Measurements from ENCODE around the gene C10orf67.

C10orf67 gene

GRCh38 chr10:23270531-23270930, 74.1 kb downstream of the C10orf67 start:
- no peak for TF ChIP-seq CTCF (IDR thresholded peaks at IDR 0.05; ENCODE audit: low read depth, low read length)
- no peaks in the 10 kb centered on the region for H3K36me3 ChIP-seq (replicated peaks; ENCODE audit: low read depth, low read length)
- H3K9ac ChIP-seq (ENCODE audit: low read length) = no peak overlapping the region
- H3K4me1 ChIP-seq (ENCODE audit: low read length) = no peaks in the 10 kb centered on the region
- no peak overlapping the region for H3K4me3 ChIP-seq (ENCODE audit: low read length)
- H4K20me1 ChIP-seq (ENCODE audit: insufficient read depth, low read length) = no peaks in the 10 kb centered on the region
- H3K9me3 ChIP-seq (ENCODE audit: insufficient read depth, low read length) = no peaks in the 10 kb centered on the region
- no peak overlapping the region for H3K27ac ChIP-seq (ENCODE audit: low read length)
- H3K4me2 ChIP-seq (ENCODE audit: low read length) = no peak overlapping the region
- H3K27me3 ChIP-seq (ENCODE audit: low read depth, low read length) = no peaks in the 10 kb centered on the region
- H2AFZ ChIP-seq (ENCODE audit: low read depth, low read length) = no peak overlapping the region
- no peaks in the 10 kb centered on the region for H3K79me2 ChIP-seq (ENCODE audit: low read length)

DNA sequence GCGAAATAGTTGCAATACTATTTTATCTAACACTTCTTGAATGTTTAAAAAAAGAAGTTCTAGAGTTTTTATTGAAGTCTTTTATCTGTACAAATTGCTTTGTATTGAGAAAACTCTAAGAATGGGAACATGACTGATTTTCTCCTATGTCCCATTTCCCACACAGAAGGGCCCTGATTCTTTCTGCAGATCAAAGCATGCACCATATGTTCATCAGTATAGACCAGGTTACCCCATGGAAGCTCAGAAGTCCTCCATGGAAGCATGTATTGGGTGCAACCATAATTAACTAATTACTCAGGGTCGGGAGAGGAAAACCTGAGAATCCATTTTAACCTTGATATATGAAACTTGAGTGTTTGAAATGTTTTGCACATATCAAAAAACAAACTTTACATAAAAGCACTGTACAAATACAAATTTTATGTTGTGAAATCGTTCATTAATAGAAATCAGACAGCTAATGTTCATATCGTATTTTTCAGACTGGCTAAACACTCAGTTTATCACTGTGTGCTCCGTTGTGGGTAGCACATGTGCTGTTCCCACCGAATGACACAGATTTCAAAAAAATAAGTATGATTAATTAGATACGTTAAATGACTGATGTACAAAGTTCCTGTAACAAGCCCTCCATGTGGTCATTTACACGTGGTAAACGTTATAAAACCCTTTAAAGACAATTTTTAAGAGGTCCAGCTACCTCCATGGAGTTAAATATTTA, 81.0 kb downstream of the C10orf67 start:
- TF ChIP-seq EZH2phosphoT487 (IDR thresholded peaks at IDR 0.05; ENCODE audit: low read depth) = no peak
- TF ChIP-seq CTCF (IDR thresholded peaks at IDR 0.05; ENCODE audit: low read depth, low read length) = no peak
- no peaks in the 10 kb centered on the region for H3K4me1 ChIP-seq (ENCODE audit: low read length)
- no peaks in the 10 kb centered on the region for H3K36me3 ChIP-seq (replicated peaks; ENCODE audit: low read depth, low read length)
- H3K27ac ChIP-seq (ENCODE audit: low read length) = no peak overlapping the region
- H3K4me3 ChIP-seq (ENCODE audit: low read length) = no peak overlapping the region
- no peaks in the 10 kb centered on the region for H4K20me1 ChIP-seq (ENCODE audit: insufficient read depth, low read length)
- no peak overlapping the region for H3K9ac ChIP-seq (ENCODE audit: low read length)
- H3K4me2 ChIP-seq (ENCODE audit: low read length) = no peak overlapping the region
- H3K9me3 ChIP-seq (ENCODE audit: insufficient read depth, low read length) = no peaks in the 10 kb centered on the region
- no peak overlapping the region for H2AFZ ChIP-seq (ENCODE audit: low read depth, low read length)
- no peaks in the 10 kb centered on the region for H3K79me2 ChIP-seq (ENCODE audit: low read length)
- H3K27me3 ChIP-seq (ENCODE audit: low read depth, low read length) = no peaks in the 10 kb centered on the region

GRCh38 chr10:23262928-23263327, 81.7 kb downstream of the C10orf67 start:
- Histone ChIP-seq H2AFZ (ENCODE audit: low read depth, low read length) (no peak overlapping the region), H3K27me3 (ENCODE audit: low read depth, low read length) (no peaks in the 10 kb centered on the region), H3K4me3 (ENCODE audit: low read length) (no peak overlapping the region), H3K9me3 (ENCODE audit: insufficient read depth, low read length) (no peaks in the 10 kb centered on the region), H3K36me3 (replicated peaks; ENCODE audit: low read depth, low read length) (no peaks in the 10 kb centered on the region), H3K27ac (ENCODE audit: low read length) (no peak overlapping the region), H3K4me2 (ENCODE audit: low read length) (no peak overlapping the region), H3K4me1 (ENCODE audit: low read length) (no peaks in the 10 kb centered on the region), H3K9ac (ENCODE audit: low read length) (no peak overlapping the region), H3K79me2 (ENCODE audit: low read length) (no peaks in the 10 kb centered on the region), H4K20me1 (ENCODE audit: insufficient read depth, low read length) (no peaks in the 10 kb centered on the region)
- TF ChIP-seq EZH2phosphoT487 (IDR thresholded peaks at IDR 0.05; ENCODE audit: low read depth) = no peak

GRCh38 chr10:23258516-23258915, 86.1 kb downstream of the C10orf67 start:
- H3K36me3 ChIP-seq (replicated peaks; ENCODE audit: low read depth, low read length) = no peaks in the 10 kb centered on the region
- no peaks in the 10 kb centered on the region for H3K9me3 ChIP-seq (ENCODE audit: insufficient read depth, low read length)
- H3K79me2 ChIP-seq (ENCODE audit: low read length) = no peaks in the 10 kb centered on the region
- no peak overlapping the region for H3K27ac ChIP-seq (ENCODE audit: low read length)
- no peak overlapping the region for H2AFZ ChIP-seq (ENCODE audit: low read depth, low read length)
- H4K20me1 ChIP-seq (ENCODE audit: insufficient read depth, low read length) = no peaks in the 10 kb centered on the region
- no peak overlapping the region for H3K4me3 ChIP-seq (ENCODE audit: low read length)
- H3K9ac ChIP-seq (ENCODE audit: low read length) = no peak overlapping the region
- no peak for TF ChIP-seq CTCF (IDR thresholded peaks at IDR 0.05; ENCODE audit: low read depth, low read length)
- TF ChIP-seq EZH2phosphoT487 (IDR thresholded peaks at IDR 0.05; ENCODE audit: low read depth) = no peak
- no peaks in the 10 kb centered on the region for H3K4me1 ChIP-seq (ENCODE audit: low read length)
- H3K27me3 ChIP-seq (ENCODE audit: low read depth, low read length) = no peaks in the 10 kb centered on the region
- H3K4me2 ChIP-seq (ENCODE audit: low read length) = no peak overlapping the region
